PFSK-1 (cell line): Measurements from ENCODE around the gene KMT5B.

Experiments used
- FOXP2 ChIP-seq: optimal IDR thresholded peaks from 2 replicates; pipeline ENCODE3; 2011; ENCODE audit warnings: borderline replicate concordance, control low read depth, inconsistent platforms; ENCODE audit not compliant: insufficient read depth; ENCODE audit errors: extremely low read length, extremely low read depth
- POLR2AphosphoS5 ChIP-seq: IDR thresholded peaks from 2 replicates; pipeline ENCODE4 v1.6.1; 2012; ENCODE audit warnings: low read depth, mild to moderate bottlenecking, control low read depth, low read length, moderate library complexity
- SIN3A ChIP-seq: IDR thresholded peaks from 2 replicates; pipeline ENCODE4 v1.6.1; 2012; ENCODE audit warnings: mild to moderate bottlenecking, low read length, moderate library complexity, borderline replicate concordance; ENCODE audit not compliant: insufficient read depth
- TAF1 ChIP-seq: IDR thresholded peaks from 2 replicates; pipeline ENCODE4 v1.6.1; 2012; ENCODE audit warnings: low read length, control low read depth, borderline replicate concordance; ENCODE audit not compliant: insufficient read depth
- TF ChIP-seq, protein P1 (sequence below), 2 experiments: IDR thresholded peaks; 2 replicates each; pipeline versions ENCODE4 v1.6.1 to v1.8.0; 2011 to 2012; ENCODE audit warnings: low read depth in 2 of 2, low read length in 2 of 2, control low read depth in 1 of 2, inconsistent platforms in 1 of 2, mild to moderate bottlenecking in 1 of 2, moderate library complexity in 1 of 2; ENCODE audit not compliant: insufficient read depth in 1 of 2

GRCh38 chr11:68173926-68174325, 39.2 kb downstream of the KMT5B start:
- no peak for TF ChIP-seq POLR2AphosphoS5
- TF ChIP-seq, protein P1, sequence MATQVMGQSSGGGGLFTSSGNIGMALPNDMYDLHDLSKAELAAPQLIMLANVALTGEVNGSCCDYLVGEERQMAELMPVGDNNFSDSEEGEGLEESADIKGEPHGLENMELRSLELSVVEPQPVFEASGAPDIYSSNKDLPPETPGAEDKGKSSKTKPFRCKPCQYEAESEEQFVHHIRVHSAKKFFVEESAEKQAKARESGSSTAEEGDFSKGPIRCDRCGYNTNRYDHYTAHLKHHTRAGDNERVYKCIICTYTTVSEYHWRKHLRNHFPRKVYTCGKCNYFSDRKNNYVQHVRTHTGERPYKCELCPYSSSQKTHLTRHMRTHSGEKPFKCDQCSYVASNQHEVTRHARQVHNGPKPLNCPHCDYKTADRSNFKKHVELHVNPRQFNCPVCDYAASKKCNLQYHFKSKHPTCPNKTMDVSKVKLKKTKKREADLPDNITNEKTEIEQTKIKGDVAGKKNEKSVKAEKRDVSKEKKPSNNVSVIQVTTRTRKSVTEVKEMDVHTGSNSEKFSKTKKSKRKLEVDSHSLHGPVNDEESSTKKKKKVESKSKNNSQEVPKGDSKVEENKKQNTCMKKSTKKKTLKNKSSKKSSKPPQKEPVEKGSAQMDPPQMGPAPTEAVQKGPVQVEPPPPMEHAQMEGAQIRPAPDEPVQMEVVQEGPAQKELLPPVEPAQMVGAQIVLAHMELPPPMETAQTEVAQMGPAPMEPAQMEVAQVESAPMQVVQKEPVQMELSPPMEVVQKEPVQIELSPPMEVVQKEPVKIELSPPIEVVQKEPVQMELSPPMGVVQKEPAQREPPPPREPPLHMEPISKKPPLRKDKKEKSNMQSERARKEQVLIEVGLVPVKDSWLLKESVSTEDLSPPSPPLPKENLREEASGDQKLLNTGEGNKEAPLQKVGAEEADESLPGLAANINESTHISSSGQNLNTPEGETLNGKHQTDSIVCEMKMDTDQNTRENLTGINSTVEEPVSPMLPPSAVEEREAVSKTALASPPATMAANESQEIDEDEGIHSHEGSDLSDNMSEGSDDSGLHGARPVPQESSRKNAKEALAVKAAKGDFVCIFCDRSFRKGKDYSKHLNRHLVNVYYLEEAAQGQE (IDR thresholded peaks at IDR 0.05; ENCODE audit: insufficient read depth in 1 of 2, low read depth in 2 of 2, low read length in 2 of 2), result no peak
- no peak for TF ChIP-seq SIN3A
- no peak for TF ChIP-seq TAF1
- no peak for TF ChIP-seq FOXP2
